Tibial nerve (tissue), 4 donors: ENCODE measurements around the gene TRAK1. TPM values are rescaled to one million over a fixed set of nuclear protein-coding genes. Genes with fewer than 3 reads are reported as not detected.

ENCODE experiments used
- DNase-seq, 2 donors: peaks; one replicate each; pipeline ENCODE4 v3.0.0-alpha.2; 2019; ENCODE audit warnings: low spot score in 2 of 2
- H3K27ac ChIP-seq, 4 donors: fragments of 200-600 bp; sonication (generic) in 3 of 4; one replicate each; pipeline ENCODE4 v1.5.1; 2017 to 2019; ENCODE audit warnings: mild to moderate bottlenecking in 1 of 4
- H3K27me3 ChIP-seq, 2 donors: fragments of 200-600 bp; sonication (generic) in 1 of 2; one replicate each; pipeline versions ENCODE4 v1.5.1 to v1.6.0; 2017 to 2019
- H3K36me3 ChIP-seq, 3 donors: fragments of 200-600 bp; sonication (generic); one replicate each; pipeline ENCODE4 v1.5.1; 2018 to 2019
- H3K4me1 ChIP-seq, 4 donors: fragments of 200-600 bp; sonication (generic) in 3 of 4; one replicate each; pipeline ENCODE4 v1.5.1; 2017 to 2019
- H3K4me3 ChIP-seq, 4 donors: fragments of 200-600 bp; sonication (generic) in 3 of 4; one replicate each; pipeline ENCODE4 v1.5.1; 2017 to 2019; ENCODE audit warnings: mild to moderate bottlenecking in 1 of 4, moderate library complexity in 1 of 4
- H3K9me3 ChIP-seq, 4 donors: fragments of 200-600 bp; sonication (generic) in 3 of 4; one replicate each; pipeline ENCODE4 v1.5.1; 2017 to 2019
- EP300 ChIP-seq, 2 donors: sonication (generic); formaldehyde crosslinking; IDR thresholded peaks; one replicate each; pipeline ENCODE4 v1.6.1; 2017; ENCODE audit warnings: antibody characterized with exemption in 2 of 2, mild to moderate bottlenecking in 1 of 2
- POLR2A ChIP-seq, 2 donors: fragments of 450-650 bp; IDR thresholded peaks; one replicate each; pipeline ENCODE4 v1.6.1; 2017; ENCODE audit warnings: antibody characterized with exemption in 2 of 2, mild to moderate bottlenecking in 2 of 2, moderate library complexity in 2 of 2
- WGBS, 2 donors: methylation state at CpG; one replicate each; pipeline ENCODE4 v1.1.5; 2018; 5-methylcytosine and 5-hydroxymethylcytosine counted together
- total RNA-seq, 4 donors: library from RNA; depleted of rRNA; stranded (reverse); fragments of >200 nt; gene quantifications; one replicate each; pipeline ENCODE4 v1.1.0, GENCODE V29; 2016
- TF ChIP-seq, protein P1 (sequence below), 5 experiments: fragments of 200-600 bp in 3 of 5; fragments of 450-650 bp in 2 of 5; sonication (generic) in 3 of 5; IDR thresholded peaks; one replicate each; pipeline ENCODE4 v1.5.1; 2016 to 2019; ENCODE audit warnings: antibody characterized with exemption in 5 of 5, mild to moderate bottlenecking in 3 of 5, moderate library complexity in 2 of 5

TRAK1 gene
- total RNA-seq, 4 donors from 2014 or later = 28.6 to 68.1 (median 35.5) TPM

DNA sequence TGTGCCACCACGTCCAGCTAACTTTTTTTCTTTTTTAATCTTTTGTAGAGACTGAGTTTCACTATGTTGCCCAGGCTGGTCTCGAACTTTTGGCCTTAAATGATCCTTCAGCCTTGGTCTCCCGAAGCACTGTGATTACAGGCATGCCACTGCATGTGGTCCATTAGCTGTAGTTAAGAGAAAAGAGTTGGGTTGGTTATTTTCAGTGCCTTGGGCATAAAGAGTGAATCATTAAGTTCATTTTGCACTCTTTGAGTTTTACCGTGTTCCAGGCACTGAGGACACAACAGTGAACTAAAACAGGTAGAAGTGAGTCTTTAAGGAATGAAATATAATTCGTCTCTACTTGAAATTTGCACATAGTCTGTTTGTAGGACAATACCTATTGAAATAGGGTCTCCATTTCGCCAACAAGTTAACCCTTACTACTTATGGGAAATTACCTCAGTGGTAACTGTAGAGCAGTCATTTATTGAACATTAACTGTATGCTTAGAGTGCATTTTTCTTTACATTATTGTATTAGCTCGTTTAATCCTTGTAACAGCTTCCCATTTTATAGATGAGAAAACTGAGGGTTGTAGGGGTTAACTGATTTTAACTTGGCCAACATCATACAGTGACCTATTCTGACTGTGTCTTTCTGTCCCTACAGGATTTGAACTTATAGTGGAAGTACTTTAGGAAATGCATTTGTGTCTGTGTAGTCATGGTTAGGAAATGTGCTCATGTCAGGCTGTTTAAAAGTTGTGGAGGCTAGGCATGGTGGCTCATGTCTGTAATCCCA lies 22.7 kb upstream of the TRAK1 start:
- H3K27ac ChIP-seq = peak overlapping the region in 2 of 4 donors; percentile 81 to 85
- TF ChIP-seq EP300 (IDR thresholded peaks at IDR 0.05) (no peak), POLR2A (IDR thresholded peaks at IDR 0.05) (no peak)
- TF ChIP-seq, protein P1, sequence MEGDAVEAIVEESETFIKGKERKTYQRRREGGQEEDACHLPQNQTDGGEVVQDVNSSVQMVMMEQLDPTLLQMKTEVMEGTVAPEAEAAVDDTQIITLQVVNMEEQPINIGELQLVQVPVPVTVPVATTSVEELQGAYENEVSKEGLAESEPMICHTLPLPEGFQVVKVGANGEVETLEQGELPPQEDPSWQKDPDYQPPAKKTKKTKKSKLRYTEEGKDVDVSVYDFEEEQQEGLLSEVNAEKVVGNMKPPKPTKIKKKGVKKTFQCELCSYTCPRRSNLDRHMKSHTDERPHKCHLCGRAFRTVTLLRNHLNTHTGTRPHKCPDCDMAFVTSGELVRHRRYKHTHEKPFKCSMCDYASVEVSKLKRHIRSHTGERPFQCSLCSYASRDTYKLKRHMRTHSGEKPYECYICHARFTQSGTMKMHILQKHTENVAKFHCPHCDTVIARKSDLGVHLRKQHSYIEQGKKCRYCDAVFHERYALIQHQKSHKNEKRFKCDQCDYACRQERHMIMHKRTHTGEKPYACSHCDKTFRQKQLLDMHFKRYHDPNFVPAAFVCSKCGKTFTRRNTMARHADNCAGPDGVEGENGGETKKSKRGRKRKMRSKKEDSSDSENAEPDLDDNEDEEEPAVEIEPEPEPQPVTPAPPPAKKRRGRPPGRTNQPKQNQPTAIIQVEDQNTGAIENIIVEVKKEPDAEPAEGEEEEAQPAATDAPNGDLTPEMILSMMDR (IDR thresholded peaks at IDR 0.05) = no peak
- no peak for DNase-seq
- H3K9me3 ChIP-seq = no peaks in the 10 kb centered on the region
- H3K4me3 ChIP-seq = no peak overlapping the region
- no peaks in the 10 kb centered on the region for H3K27me3 ChIP-seq
- H3K4me1 ChIP-seq = peaks cover 0 to 74% (median 60%) of the 10 kb centered on the region in 4 donors
- 84 to 90% methylated on average over 7 of the region's 7 CpGs for WGBS, 2 donors
- H3K36me3 ChIP-seq = no peaks in the 10 kb centered on the region

DNA sequence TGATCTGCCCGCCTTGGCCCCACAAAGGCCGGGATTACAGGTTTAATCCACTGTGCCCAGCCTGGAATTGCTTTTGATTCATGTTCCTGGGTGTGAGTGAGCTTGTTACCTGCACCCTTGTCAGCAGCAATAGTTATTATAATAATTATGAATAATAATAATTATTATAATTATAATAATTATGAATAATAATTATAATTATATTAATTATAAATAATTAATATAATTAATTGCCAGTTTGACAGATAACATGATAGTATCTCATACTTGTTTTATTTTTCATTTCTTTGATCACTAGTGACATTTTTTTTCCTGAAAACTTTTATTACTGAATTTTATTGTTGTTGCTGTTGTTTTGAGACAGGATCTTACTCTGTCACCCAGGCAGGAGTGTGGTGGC lies 21.1 kb upstream of the TRAK1 start:
- peak overlapping the region in 2 of 4 donors; percentile 81 to 92 for H3K27ac ChIP-seq
- no peaks in the 10 kb centered on the region for H3K9me3 ChIP-seq
- no peak overlapping the region for H3K4me3 ChIP-seq
- H3K36me3 ChIP-seq = no peaks in the 10 kb centered on the region
- no peaks in the 10 kb centered on the region for H3K27me3 ChIP-seq
- 98% methylated on average over 2 of the region's 2 CpGs for WGBS, 2 donors
- peaks cover 0 to 77% (median 56%) of the 10 kb centered on the region in 4 donors for H3K4me1 ChIP-seq
- no peak for DNase-seq
- TF ChIP-seq EP300 (IDR thresholded peaks at IDR 0.05) (no peak), POLR2A (IDR thresholded peaks at IDR 0.05) (no peak)
- TF ChIP-seq, protein P1 (IDR thresholded peaks at IDR 0.05) = no peak

DNA sequence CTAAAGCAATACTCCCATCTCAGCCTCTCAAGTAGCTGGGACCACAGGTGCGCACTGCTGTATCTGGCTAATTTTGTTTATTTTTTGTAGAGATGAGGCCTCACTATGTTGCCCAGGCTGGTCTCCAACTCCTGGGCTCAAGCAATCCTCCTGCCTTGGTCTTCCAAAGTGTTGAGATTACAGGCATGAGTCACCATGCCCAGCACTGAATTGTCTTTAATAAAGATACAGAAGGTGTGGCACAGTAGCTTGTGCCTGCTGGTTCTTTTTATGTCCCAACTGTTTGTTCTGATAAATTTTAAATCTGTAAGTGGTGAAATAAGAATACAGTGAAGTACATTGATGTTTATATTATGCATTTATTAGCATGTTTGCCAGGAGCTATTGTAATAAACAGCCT lies 20.6 kb upstream of the TRAK1 start:
- H3K4me3 ChIP-seq = no peak overlapping the region
- no peaks in the 10 kb centered on the region for H3K36me3 ChIP-seq
- WGBS, 2 donors = 96 to 100% methylated on average over 1 of the region's 1 CpG
- no peaks in the 10 kb centered on the region for H3K27me3 ChIP-seq
- TF ChIP-seq EP300 (IDR thresholded peaks at IDR 0.05) (no peak), POLR2A (IDR thresholded peaks at IDR 0.05) (no peak)
- TF ChIP-seq, protein P1 (IDR thresholded peaks at IDR 0.05) = no peak
- H3K9me3 ChIP-seq = no peaks in the 10 kb centered on the region
- DNase-seq = no peak
- H3K4me1 ChIP-seq = peaks cover 0 to 75% (median 56%) of the 10 kb centered on the region in 4 donors
- peak overlapping the region in 3 of 4 donors; percentile 25 to 92 (median 81) for H3K27ac ChIP-seq

DNA sequence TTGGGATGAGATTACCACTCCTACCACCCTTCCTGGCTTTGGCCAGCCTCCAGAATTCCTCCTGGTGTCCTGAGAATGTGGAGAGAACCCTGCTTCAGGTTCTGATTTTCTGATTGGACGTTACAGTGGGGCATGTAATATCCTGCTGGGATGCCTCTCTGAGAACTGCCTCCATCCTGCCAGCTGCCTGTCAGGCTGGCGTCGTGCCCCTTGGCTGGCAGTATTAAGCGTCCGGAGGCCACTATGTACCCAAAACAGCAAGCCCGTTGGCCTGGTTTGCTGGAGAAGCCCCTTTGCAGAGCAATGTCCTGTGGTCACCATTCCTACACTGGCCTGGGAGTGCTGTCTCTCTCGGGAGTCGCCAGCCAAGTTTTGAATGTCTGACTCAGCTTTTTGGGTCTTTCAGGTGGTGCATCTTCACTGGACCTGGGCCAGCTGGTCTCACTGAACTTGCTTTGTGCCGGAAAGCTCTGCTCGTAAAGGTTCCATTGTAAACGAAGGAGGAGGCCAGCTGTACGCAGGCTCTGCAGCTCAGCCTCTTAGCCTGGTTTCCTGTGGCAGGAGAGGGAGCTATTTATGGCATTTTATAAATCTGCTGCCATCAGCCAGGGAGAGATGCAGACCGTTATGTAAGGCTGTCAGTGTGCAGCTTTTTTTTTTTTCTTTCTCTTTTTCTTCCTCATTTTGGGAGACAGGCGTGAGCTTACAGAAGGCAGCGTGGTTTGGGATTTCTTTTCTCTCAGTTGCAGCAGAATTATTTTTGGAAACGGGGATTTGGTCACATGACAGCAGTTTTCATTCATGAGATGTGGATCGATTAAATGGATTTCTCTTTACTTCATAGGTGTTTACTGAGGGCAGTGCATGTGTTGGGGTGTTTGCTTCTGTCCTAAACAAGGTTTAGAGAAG lies 19.0 kb upstream of the TRAK1 start:
- Histone ChIP-seq H3K4me1 (peaks cover 0 to 59% (median 43%) of the 10 kb centered on the region in 4 donors), H3K27ac (peak overlapping the region; percentile 6 to 92 (median 72)), H3K4me3 (peak overlapping the region; percentile 11 to 29 (median 23)), H3K27me3 (no peaks in the 10 kb centered on the region), H3K36me3 (no peaks in the 10 kb centered on the region), H3K9me3 (peaks cover 0 to 8% (median 1%) of the 10 kb centered on the region in 4 donors)
- WGBS, 2 donors = 3 to 5% methylated on average over 11 to 17 of the region's 17 CpGs
- DNase-seq = peak in 1 of 2 donors; percentile 32
- TF ChIP-seq EP300 (IDR thresholded peaks at IDR 0.05) = peak in 1 of 2 donors; percentile 53
- TF ChIP-seq, protein P1 (IDR thresholded peaks at IDR 0.05) = no peak
